Choroid plexus epithelial cell (primary cell): Measurements from ENCODE around the gene APMAP.
"Not testable (repeated sequence)": the region's sequence is repeated elsewhere in the genome, so short reads cannot be mapped to it uniquely, and the experiment has no call there.

Experiments
- DNase-seq: peaks from one replicate; pipeline ENCODE4 v3.0.0-alpha.2; 2010; ENCODE audit warnings: low read depth
- H3K4me3 ChIP-seq: 2 replicates; pipeline ENCODE4 v1.5.1; 2011; ENCODE audit warnings: low read depth, mild to moderate bottlenecking, control low read depth, low read length, moderate library complexity
- CTCF ChIP-seq: conservative IDR thresholded peaks from 2 replicates; pipeline ENCODE4 v1.5.1; 2011; ENCODE audit warnings: low read depth, mild to moderate bottlenecking, control low read depth, inconsistent platforms, low read length, moderate library complexity

APMAP gene

DNA sequence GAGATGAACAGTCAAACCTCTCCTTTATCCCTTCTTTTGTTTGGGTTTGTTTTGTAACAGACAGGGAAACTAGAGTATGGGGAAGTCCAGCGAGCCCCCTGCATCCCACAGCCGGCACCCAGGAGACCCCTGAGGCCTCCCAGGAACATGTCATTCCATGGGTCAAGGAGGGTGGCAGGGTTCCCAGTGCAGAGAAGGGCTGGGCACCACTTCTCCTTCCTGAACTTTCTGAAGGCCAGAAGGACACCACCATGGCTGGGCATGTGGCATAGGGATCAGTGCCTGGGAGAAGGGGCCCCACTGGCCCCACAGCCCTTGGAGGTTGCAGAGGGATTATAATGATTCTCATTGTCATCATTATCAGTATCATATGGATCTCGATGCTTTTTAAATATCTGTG lies 57.4 kb downstream of the APMAP start:
- no peak for DNase-seq
- no peak for TF ChIP-seq CTCF

DNA sequence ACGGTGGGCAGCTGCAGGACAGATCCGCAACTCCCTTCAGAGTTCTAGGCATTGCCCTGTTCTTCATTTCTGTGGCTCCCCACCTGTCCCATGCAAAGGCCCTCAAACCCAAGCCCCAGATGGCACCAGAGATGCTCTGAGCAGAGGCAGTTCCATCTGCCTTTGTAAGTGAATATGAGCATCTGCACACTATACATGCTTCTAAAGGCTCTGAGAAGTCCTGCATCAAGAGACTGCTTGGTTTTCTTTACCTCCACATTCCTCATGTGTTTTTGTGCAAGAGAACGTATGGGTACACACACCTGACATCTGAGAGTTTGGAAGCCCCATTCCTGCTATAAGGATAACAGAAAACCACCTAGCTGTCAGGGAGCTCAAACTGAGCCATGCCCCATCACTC lies 57.8 kb downstream of the APMAP start:
- no peak overlapping the region for H3K4me3 ChIP-seq
- no peak for TF ChIP-seq CTCF
- DNase-seq = no peak

More for the DNA sequence above, 57.4 kb downstream of the APMAP start:
- no peak overlapping the region for H3K4me3 ChIP-seq

DNA sequence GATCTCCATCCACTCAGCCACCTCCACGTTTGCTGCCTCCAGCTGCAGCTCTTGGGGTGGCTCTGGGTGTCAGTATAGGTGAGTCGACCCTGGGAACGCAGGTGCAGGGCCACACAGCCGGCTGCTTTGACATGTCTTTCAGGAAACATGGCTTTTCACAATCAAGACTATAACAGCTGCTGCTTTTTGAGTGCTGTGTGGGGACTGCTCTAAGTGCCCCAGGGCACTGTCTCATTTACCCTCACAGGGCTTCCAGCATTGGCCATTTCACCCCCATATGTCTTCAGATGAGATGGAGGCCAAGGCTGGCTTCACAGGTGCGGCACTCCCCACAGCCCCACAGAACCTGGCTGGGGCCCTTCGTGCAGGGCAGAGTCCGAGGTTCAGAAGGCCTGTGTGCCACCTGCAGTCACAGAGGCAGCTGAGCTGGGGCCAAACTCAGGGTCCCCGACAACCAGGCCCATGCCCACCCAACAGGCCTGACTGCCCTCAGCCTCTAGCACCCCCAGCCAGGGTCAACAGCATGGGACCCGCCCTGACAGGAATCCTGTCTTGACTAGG lies 58.4 kb downstream of the APMAP start:
- H3K4me3 ChIP-seq = no peak overlapping the region
- no peak for DNase-seq
- TF ChIP-seq CTCF = no peak

GRCh38 chr20:24933266-24933908 lies 59.2 kb downstream of the APMAP start:
- no peak overlapping the region for H3K4me3 ChIP-seq
- TF ChIP-seq CTCF = no peak
- DNase-seq = no peak

DNA sequence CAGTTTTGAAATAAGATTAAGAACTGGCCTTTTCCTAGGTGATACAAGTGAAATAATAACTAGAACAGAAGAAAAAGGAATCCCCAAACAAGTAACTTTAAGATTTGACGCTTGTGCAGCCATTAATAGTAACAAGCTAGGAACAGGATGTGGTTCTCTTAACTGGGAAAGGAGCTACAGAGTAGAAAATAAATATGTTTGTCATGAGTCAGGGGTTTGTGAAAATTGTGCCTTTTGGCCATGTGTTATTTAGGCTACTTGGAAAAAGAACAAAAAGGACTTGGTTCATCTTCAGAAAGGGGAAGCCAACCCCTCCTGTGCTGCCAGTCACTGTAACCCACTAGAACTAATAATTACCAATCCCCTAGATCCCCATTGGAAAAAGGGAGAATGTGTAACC lies 60.7 kb downstream of the APMAP start:
- peak; percentile 17 for DNase-seq
- not testable (repeated sequence) for H3K4me3 ChIP-seq

GRCh38 chr20:24930724-24931688 lies 61.5 kb downstream of the APMAP start:
- not testable (repeated sequence) for H3K4me3 ChIP-seq
- peak; percentile 17 for DNase-seq
- peak; percentile 60 for TF ChIP-seq CTCF
